Bone marrow (tissue), 2 donors: ENCODE measurements around the gene PDILT.
"Not testable (repeated sequence)": the region's sequence is repeated elsewhere in the genome, so short reads cannot be mapped to it uniquely, and the experiment has no call there.

Experiments used
- DNase-seq, 2 donors: peaks; one replicate each; lab custom pipeline; 2025; lab: John Stamatoyannopoulos, UW

The PDILT gene

DNA sequence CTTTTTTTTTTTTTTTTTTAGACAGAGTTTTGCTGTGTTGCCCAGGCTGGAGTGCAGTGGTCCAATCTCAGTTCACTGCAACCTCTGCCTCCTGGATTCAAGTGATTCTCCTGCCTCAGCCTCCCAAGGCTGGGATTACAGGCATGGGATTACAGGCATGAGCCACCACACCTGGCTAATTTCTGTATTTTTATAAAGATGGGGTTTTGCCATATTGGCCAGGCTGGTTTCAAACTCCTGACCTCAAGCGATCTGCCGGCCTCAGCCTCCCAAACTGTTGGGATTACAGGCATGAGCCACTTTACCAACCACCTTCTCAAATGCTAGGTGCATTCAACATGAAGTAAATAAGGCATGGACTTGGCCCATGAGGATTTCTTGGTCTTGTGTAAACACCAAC lies 83.5 kb downstream of the PDILT start:
- not testable (repeated sequence) for DNase-seq

DNA sequence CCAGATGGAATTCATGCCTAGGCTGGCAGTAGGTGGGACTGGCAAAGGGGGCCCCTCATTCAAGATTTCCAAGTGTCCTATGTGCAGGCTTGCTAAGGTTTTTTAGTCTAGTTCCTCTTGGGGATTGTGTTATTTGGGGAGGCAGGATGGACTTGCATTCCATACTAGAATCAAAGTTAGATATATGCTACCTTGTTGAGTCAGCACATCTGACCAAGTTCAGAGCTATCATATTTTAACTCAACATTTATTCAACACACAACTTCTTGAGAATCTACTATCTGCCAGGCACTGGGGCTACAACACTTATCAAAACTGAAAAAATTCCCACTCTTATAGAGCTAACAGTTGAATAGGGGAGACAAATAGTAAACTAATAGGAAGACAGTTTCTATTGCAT lies 83.9 kb downstream of the PDILT start:
- no peak for DNase-seq

DNA sequence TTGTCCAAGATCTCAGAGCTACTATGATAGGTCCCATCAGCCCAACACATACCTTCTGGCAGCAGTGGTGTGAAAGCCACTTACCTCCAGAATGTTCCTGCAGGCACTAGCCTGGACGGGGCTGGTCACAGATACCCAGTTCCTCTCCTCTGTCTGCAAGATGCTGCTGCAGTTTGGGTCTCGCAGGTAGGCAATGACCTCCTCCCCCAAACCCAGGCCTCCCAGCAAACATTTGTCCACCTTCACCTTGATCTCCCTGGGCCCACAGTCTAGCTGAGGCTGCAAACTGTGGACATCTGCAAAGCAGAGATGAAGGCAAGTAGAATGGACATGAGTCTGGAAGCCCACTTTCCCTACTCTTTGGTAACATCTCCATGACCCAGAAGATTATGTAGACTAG lies 84.4 kb downstream of the PDILT start:
- no peak for DNase-seq

- DNase-seq = no peak
Measured at GRCh38 chr16:20319406-20319805, 85.1 kb downstream of the PDILT start.

DNA sequence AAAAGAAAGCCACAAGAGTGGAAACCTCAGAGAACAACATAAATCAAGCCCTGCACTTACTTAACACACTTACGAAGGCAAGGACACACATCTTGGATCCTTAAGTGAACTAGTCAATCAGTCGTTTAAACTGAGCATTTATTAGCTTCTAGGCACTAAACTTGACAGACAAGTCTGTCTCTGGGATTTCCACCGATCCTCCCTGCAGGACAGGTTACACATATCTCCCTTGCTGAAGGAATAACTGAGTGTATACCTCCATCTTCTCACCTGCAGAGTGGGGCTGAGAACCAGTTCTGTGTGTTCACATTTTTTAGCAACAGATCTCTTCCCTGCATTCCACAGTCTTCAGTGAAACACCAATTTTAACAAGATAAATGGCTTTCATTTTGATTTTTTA lies 86.1 kb downstream of the PDILT start:
- DNase-seq = no peak

- no peak for DNase-seq
Measured at GRCh38 chr16:20318006-20318405, 86.5 kb downstream of the PDILT start.

DNA sequence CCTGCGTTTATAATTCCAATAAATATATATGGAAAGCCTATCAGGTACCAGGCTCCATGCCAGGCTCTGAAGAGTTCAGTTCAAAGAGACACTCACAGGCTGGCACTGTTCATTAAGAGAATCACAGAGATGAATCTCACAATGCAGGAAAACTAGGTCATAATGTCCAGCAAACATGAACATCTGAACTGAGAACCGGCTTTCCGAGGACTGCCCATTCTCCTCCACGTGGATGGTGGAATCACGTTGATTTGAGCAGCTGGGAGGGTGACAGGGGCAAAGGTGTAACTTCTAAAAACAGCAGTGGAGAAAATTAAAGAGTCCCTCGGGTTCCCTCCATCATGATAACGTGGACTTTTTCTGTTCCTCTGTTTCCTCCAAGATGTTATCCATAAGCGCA lies 87.4 kb downstream of the PDILT start:
- DNase-seq = no peak

DNA sequence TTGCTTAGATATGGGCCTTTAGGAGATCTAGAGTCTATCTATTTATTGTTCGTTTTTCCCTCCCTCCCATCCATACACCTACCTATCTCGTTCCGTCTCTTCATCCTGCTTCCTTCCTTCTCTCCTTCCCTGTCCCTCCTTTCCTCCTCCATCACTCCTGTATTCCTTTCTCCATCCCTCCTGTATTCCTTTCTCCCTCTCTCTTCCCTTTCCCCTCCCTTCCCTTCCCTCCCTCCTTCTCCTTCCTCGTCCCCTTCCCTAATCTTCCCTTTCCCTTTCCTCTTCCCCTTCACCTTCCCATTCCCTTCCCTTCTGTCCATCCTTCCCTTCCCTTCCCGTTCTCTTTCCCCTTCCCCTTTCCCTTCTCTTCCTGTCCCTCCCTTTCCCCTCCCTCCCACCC lies 87.8 kb downstream of the PDILT start:
- no peak for DNase-seq

DNA sequence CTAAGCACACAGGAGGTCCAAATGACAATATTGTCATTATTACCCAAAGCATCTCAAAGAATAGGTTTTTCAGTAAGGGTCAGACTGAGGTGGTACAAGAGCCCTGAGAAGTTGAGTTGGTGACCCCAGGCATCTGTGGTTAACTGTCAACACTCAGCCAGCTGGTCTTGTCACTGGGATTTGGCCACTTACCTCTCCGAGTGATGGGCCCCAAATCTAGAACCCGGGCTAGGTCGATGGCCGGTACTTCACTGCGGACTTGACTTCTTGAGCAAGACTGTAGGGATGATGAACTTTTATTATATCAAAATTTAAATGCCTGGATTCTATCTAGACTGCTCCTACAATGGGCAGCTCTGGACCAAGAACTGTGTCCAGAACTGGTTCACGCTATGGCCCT lies 88.8 kb downstream of the PDILT start:
- no peak for DNase-seq

DNA sequence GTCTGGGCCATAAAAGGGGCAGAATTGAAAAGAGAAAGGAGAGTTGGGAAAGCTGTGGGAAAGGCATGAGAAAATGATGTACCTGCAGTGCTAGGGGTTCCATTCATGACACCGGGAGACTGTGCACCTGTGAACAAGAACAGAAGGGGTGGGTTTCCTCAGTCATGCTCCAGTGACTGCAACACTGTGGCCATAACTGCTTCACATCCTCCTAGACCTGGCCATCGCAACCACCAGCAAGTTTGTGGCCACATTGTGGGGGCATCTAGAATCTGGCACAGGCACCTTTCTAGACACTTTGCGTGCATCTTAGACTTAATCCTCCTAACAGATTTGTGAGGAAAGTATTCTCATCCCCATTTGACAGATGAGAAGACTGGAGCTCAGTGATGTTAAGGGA lies 90.0 kb downstream of the PDILT start:
- no peak for DNase-seq

GRCh38 chr16:20313741-20314140 lies 90.8 kb downstream of the PDILT start:
- DNase-seq = no peak

- DNase-seq = not testable (repeated sequence)
Measured at GRCh38 chr16:20312536-20313095, 91.9 kb downstream of the PDILT start.

DNA sequence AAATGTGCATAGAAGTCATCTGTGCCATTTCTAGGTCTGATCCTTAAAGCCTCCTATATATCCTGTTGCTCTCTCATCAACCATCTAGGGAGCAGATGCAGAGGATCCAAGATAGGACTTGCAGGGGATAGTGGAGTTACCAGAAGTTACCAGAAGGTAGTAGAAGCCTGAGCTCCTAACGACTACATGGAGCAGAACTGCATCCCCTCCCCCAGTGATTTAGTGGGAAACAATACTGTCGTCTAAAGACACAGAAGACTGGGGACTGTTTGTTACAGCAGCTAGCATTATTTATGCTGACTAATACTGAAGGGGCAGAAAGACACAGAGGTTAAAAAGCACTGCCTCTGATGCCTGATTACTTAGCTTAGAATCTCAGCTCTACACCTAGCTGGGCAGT lies 93.0 kb downstream of the PDILT start:
- no peak for DNase-seq

DNA sequence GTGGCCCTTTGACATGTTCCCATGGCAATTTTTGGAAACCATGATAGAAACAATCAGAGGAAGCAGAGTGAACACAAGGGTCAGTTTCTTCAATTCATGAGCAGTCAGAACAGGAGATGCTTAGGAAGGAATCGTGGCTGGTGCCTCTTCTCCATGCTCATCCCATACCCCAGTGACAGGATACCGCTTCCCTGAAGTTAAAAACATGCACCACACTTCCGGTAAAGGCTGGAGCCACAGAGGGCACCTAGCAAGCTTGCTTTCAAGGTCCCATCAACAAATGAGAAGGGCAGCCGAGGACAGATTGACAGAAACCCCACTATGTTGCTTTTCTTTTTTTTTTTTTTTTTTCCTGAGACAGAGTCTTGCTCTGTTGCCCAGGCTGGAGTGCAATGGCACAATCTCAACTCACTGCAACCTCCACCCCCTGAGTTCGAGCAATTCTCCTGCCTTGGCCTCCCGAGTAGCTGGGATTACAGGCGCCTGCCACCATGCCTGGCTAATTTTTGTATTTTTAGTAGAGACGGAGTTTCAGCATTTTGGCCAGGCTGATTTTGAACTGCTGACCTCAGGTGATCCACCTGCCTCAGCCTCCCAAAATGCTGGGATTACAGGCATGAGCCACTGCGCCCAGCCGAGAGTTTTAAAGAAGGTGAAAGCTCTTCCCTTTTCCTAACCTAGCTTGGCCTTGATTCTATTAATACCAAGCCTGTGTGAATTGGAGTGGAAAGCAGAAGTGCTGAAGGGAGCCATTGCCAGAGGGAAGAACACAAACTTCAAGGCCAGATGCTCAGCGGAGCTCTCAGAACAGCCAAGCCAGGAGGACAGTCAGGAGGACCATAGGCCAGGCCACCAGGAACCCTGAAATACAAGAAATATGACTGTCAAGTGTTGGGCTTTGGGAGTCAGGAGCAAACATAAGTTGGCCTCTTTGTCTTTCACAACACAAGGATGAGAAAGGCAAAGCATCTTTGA lies 93.8 kb downstream of the PDILT start:
- DNase-seq = no peak

- no peak for DNase-seq
Measured at GRCh38 chr16:20309786-20310185, 94.8 kb downstream of the PDILT start.
